NCI-H1092 (cell line): ENCODE measurements around the gene PFDN6.

ENCODE experiments used
- DNase-seq: peaks from one replicate; lab custom pipeline; 2025; lab: John Stamatoyannopoulos, UW

PFDN6 gene

GRCh38 chr6:33317419-33317668 lies 27.9 kb downstream of the PFDN6 start:
- no peak for DNase-seq

- peak; percentile 92 for DNase-seq
Measured at GRCh38 chr6:33317669-33318425, 28.4 kb downstream of the PFDN6 start, which contains the start of gene ZBTB22. Gene ZBTB22 (minus strand): TSS chr6:33317744. CDS start chr6:33316916, 828 bp downstream.

GRCh38 chr6:33318426-33319073 lies 29.1 kb downstream of the PFDN6 start:
- DNase-seq: no peak

GRCh38 chr6:33319939-33320314 lies 30.5 kb downstream of the PFDN6 start:
- no peak for DNase-seq

GRCh38 chr6:33320315-33321181 lies 31.1 kb downstream of the PFDN6 start:
- DNase-seq: no peak

- DNase-seq: no peak
Measured at GRCh38 chr6:33321227-33321626, 31.8 kb downstream of the PFDN6 start.

GRCh38 chr6:33323623-33323948 lies 34.2 kb downstream of the PFDN6 start:
- DNase-seq: peak; percentile 52

GRCh38 chr6:33324125-33324524 lies 34.7 kb downstream of the PFDN6 start:
- DNase-seq: no peak

GRCh38 chr6:33329058-33329457 lies 39.7 kb downstream of the PFDN6 start:
- no peak for DNase-seq

GRCh38 chr6:33330736-33331135 lies 41.3 kb downstream of the PFDN6 start:
- no peak for DNase-seq

- no peak for DNase-seq
Measured at GRCh38 chr6:33333666-33334065, 44.3 kb downstream of the PFDN6 start.

GRCh38 chr6:33335916-33336315 lies 46.5 kb downstream of the PFDN6 start:
- no peak for DNase-seq

GRCh38 chr6:33336495-33336894 lies 47.1 kb downstream of the PFDN6 start:
- no peak for DNase-seq

- DNase-seq: no peak
Measured at GRCh38 chr6:33339193-33339592, 49.8 kb downstream of the PFDN6 start.
